Tibial artery (tissue), 4 donors: ENCODE data around the gene RALGAPA2.
A peak's percentile ranks its signal among the peaks of the same experiment; 100 is the strongest.

Experiments
- DNase-seq, 2 donors: peaks; one replicate each; pipeline ENCODE4 v3.0.0-alpha.2; 2019
- H3K27ac ChIP-seq, 2 donors: fragments of 200-600 bp; sonication (generic) in 1 of 2; 1 replicate in 1 of 2; 2 replicates in 1 of 2; pipeline ENCODE4 v1.5.1; 2018 to 2019; ENCODE audit warnings: mild to moderate bottlenecking in 1 of 2
- H3K27me3 ChIP-seq, 2 donors: fragments of 200-600 bp; sonication (generic) in 1 of 2; one replicate each; pipeline versions ENCODE4 v1.5.1 to v1.6.0; 2016 to 2019
- H3K36me3 ChIP-seq, 3 donors: fragments of 200-600 bp; sonication (generic) in 2 of 3; one replicate each; pipeline ENCODE4 v1.5.1; 2016 to 2019; ENCODE audit warnings: mild to moderate bottlenecking in 2 of 3
- H3K4me1 ChIP-seq, 4 donors: fragments of 200-600 bp; sonication (generic) in 2 of 4; 1 replicate in 3 of 4; 2 replicates in 1 of 4; pipeline ENCODE4 v1.5.1; 2016 to 2019
- H3K4me3 ChIP-seq, 2 donors: fragments of 200-600 bp; sonication (generic) in 1 of 2; 1 replicate in 1 of 2; 2 replicates in 1 of 2; pipeline ENCODE4 v1.5.1; 2018 to 2019; ENCODE audit warnings: mild to moderate bottlenecking in 2 of 2
- H3K9me3 ChIP-seq, 3 donors: fragments of 200-600 bp; sonication (generic) in 1 of 3; one replicate each; pipeline ENCODE4 v1.5.1; 2016 to 2019
- intact Hi-C: fragments of 100-400 bp; cut with DNase I; formaldehyde crosslinking; loops from one replicate; pipeline ENCODE4 v1.15.0; 2023; ENCODE audit warnings: low total_unique reads
- TF ChIP-seq, protein P1 (sequence below), 2 experiments: fragments of 200-600 bp in 1 of 2; fragments of 450-650 bp in 1 of 2; IDR thresholded peaks; one replicate each; pipeline ENCODE4 v1.5.1; 2017 to 2019; ENCODE audit warnings: antibody characterized with exemption in 2 of 2, mild to moderate bottlenecking in 1 of 2, moderate library complexity in 1 of 2

RALGAPA2 gene

DNA sequence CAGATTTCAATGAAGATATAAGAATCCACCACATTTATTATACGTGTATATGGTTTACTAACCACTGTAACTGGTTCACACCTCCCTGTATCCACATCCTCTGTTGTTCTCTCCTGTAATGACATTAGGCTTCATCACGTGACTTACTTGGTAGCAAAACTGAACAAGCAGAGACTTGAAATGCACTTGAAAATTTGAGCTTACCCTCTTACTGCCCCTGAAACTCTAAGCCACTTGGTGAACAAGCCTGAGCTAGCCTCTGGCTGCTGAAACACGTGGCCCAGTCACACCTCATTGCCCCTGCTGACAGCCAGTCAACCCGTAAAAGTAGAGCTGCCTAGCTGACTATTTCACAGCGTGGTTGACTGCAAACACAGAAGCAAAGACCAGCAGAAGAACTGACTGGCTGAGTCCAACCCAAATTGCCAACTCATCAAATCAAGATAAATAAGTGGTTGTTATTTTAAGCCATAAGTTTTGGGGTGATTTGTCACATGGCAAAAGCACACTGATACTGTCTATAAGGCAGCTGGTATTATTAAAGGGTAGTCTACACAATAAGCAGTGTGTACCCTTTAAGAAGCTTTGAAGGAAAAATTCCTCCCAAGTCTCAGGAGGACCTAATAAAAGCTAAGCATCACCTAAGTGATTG is 109.0 kb downstream of the RALGAPA2 start:
- Histone ChIP-seq H3K4me1 (no peaks in the 10 kb centered on the region), H3K27me3 (no peaks in the 10 kb centered on the region), H3K9me3 (no peaks in the 10 kb centered on the region), H3K4me3 (no peak overlapping the region), H3K36me3 (peaks cover 9 to 43% (median 9%) of the 10 kb centered on the region in 3 donors), H3K27ac (no peak overlapping the region)
- intact Hi-C loops, result no loop called here
- no peak for DNase-seq
- TF ChIP-seq, protein P1, sequence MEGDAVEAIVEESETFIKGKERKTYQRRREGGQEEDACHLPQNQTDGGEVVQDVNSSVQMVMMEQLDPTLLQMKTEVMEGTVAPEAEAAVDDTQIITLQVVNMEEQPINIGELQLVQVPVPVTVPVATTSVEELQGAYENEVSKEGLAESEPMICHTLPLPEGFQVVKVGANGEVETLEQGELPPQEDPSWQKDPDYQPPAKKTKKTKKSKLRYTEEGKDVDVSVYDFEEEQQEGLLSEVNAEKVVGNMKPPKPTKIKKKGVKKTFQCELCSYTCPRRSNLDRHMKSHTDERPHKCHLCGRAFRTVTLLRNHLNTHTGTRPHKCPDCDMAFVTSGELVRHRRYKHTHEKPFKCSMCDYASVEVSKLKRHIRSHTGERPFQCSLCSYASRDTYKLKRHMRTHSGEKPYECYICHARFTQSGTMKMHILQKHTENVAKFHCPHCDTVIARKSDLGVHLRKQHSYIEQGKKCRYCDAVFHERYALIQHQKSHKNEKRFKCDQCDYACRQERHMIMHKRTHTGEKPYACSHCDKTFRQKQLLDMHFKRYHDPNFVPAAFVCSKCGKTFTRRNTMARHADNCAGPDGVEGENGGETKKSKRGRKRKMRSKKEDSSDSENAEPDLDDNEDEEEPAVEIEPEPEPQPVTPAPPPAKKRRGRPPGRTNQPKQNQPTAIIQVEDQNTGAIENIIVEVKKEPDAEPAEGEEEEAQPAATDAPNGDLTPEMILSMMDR (IDR thresholded peaks at IDR 0.05), result no peak

DNA sequence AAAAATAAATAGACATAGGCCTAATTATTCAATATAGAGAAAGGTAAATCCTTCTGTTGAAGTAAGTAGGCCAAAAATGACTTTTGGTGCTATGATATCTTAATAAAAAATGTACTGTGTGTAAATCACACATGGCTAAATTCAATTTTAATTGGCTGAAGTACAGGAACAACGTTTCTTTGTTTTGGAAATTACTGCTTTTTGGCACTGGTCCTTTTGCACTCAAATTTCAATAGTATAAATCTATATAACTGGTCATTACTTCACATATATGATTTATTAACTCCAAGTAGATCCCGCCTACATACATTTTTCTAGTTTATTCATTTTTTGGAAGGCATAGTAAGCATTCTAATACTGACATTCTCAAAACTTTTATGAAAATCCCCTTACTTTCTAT is 114.5 kb downstream of the RALGAPA2 start:
- no peak for DNase-seq
- Histone ChIP-seq H3K4me1 (peaks cover 0 to 6% (median 0%) of the 10 kb centered on the region in 4 donors), H3K27me3 (no peaks in the 10 kb centered on the region), H3K4me3 (no peak overlapping the region), H3K9me3 (no peaks in the 10 kb centered on the region), H3K36me3 (peaks cover 9 to 36% (median 11%) of the 10 kb centered on the region in 3 donors), H3K27ac (no peak overlapping the region)
- intact Hi-C loops, result no loop called here
- TF ChIP-seq, protein P1 (IDR thresholded peaks at IDR 0.05), result no peak

DNA sequence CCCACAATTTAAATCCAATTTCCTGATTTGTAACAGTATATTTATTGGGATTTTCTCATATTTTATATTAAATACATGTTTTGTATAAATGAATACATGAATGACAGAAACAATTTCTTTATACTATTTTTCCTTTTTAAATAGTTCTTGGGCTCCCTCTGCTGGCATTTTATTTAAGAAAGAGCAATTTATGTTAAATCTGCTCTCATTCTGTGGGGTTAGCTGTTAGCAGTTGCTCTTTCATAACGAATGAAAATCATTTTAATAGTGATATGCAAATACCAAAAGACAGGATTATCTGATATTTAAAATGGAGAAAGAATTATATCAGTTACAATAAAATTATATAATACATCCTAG is 118.3 kb downstream of the RALGAPA2 start:
- DNase-seq, result no peak
- intact Hi-C loops, result no loop called here
- TF ChIP-seq, protein P1 (IDR thresholded peaks at IDR 0.05), result peak; percentile 7 to 27
- Histone ChIP-seq H3K9me3 (no peaks in the 10 kb centered on the region), H3K4me1 (peaks cover 0 to 6% (median 0%) of the 10 kb centered on the region in 4 donors), H3K27me3 (no peaks in the 10 kb centered on the region), H3K4me3 (no peak overlapping the region), H3K27ac (no peak overlapping the region), H3K36me3 (peaks cover 4 to 30% (median 14%) of the 10 kb centered on the region in 3 donors)

DNA sequence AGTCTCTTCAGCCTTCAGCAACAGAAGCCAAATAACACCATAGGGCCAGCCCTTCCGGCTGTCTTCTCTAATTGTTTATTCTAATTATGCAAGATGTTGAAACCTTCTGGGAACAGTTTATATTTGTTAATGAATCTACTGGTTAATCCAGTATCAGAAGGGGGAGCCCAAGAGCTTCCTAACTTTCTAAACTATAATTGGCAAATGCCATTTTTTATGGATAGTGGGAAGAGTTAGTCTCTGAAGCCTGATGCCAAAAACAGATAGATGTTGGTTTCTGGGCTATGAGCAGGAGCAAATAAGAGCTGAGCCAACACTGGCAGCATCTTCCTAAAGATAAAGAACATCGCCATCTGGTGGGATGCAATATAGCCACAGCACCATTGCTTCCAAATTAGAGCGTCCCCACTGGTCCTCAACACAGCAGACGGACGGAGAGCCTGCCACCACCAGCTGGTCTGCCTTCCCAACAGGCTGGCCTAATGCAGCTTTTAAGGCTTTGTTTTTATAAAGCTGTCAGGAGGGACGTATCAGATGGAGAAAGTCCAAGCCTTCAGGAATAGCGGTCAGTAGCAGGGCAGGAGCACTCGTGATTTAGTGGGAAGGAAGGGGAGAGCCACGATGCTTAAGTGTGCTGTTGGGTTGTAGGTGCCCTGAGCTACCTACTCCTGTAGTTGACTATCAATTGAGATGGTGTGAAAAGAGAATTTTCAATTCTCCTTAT is 118.8 kb downstream of the RALGAPA2 start:
- no peaks in the 10 kb centered on the region for H3K27me3 ChIP-seq
- H3K27ac ChIP-seq, result no peak overlapping the region
- peaks cover 9 to 30% (median 18%) of the 10 kb centered on the region in 3 donors for H3K36me3 ChIP-seq
- H3K4me3 ChIP-seq, result no peak overlapping the region
- intact Hi-C loops, result no loop called here
- no peak for DNase-seq
- H3K9me3 ChIP-seq, result no peaks in the 10 kb centered on the region
- peaks cover 0 to 6% (median 0%) of the 10 kb centered on the region in 4 donors for H3K4me1 ChIP-seq
- TF ChIP-seq, protein P1 (IDR thresholded peaks at IDR 0.05), result peak in 1 of 2 experiments; percentile 22

DNA sequence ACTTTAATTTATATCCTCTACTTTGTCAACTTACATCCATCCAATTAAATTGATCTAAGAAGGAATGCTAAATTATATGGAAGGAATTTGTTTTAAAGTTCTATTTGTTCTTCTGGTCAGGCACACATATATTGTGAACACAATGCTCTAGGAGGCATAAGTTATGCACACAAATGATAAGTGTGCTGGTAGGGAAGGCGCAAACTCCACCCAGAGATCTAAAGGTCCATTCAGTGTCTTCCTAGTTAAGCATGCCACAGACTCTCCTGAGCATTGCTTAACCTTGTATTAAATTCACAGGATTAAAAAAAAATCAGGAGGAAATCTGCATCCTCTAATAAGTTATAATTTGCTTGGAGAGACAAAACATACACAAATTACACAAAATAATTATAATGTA is 127.3 kb downstream of the RALGAPA2 start:
- TF ChIP-seq, protein P1 (IDR thresholded peaks at IDR 0.05), result no peak

More for the DNA sequence above, 127.3 kb downstream of the RALGAPA2 start:
- no peaks in the 10 kb centered on the region for H3K4me1 ChIP-seq
- H3K27ac ChIP-seq, result no peak overlapping the region
- no peaks in the 10 kb centered on the region for H3K9me3 ChIP-seq
- intact Hi-C loops, result no loop called here
- H3K27me3 ChIP-seq, result no peaks in the 10 kb centered on the region
- peaks cover 55 to 61% (median 56%) of the 10 kb centered on the region in 3 donors for H3K36me3 ChIP-seq
- no peak for DNase-seq
- no peak overlapping the region for H3K4me3 ChIP-seq
